ENCODE measurements around the gene TRRAP.

The TRRAP gene

DNA sequence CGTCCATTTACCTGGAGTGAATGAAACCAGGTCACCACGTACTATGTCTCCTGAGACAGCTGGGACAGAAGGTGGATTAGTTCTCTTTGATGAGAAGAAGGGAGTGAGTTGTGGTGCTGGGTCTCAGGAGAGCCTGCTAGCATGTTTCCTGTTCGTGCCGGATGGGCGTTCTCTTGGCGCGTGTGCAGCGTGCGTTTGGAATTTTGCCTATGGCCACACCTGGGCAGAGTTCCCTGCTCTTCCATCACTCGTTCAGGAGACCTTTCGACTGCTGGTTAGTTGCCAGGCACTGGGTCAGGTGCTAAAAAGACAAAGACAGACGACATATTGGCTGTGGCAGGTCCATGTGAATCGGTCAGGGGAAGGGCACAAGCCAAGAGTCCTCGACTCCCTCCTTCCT is 90.3 kb downstream of the TRRAP start:
- Histone ChIP-seq H3K18ac (ENCODE audit: low read depth in 1 of 2, low read length in 2 of 2) (no peak overlapping the region), H3K4me3 (ENCODE audit: insufficient read depth in 1 of 2, low read depth in 1 of 2, low read length in 2 of 2) (no peak overlapping the region), H4K8ac (ENCODE audit: low read length) (no peak overlapping the region), H3K23ac (ENCODE audit: low read length in 2 of 2) (no peak overlapping the region), H3K9ac (ENCODE audit: low read length) (no peak overlapping the region), H2BK12ac (ENCODE audit: low read length in 2 of 2) (no peak overlapping the region), H3K4me2 (ENCODE audit: low read length, poor library complexity, severe bottlenecking) (no peak overlapping the region), H3K4ac (ENCODE audit: low read depth in 1 of 2, low read length in 2 of 2) (no peak overlapping the region), H4K91ac (ENCODE audit: low read length) (no peak overlapping the region), H3K14ac (ENCODE audit: low read length in 2 of 2) (no peak overlapping the region), H3K4me1 (ENCODE audit: control insufficient read depth, insufficient read depth, low read depth, low read length) (no peaks in the 10 kb centered on the region), H3K79me1 (replicated peaks; ENCODE audit: low read length, poor library complexity, severe bottlenecking) (peaks cover 39% of the 10 kb centered on the region), H3K27me3 (ENCODE audit: control insufficient read depth in 1 of 2, insufficient read depth in 1 of 2, low read length in 2 of 2) (no peaks in the 10 kb centered on the region), H2BK5ac (ENCODE audit: low read depth, low read length, poor library complexity, severe bottlenecking) (no peak overlapping the region), H2BK15ac (ENCODE audit: low read depth, poor library complexity, severe bottlenecking) (no peak overlapping the region), H2BK120ac (ENCODE audit: low read depth, low read length) (no peak overlapping the region), H3K27ac (ENCODE audit: low read length, poor library complexity, severe bottlenecking) (no peak overlapping the region), H3K36me3 (ENCODE audit: control insufficient read depth in 1 of 2, insufficient read depth in 2 of 2, low read depth in 1 of 2, low read length in 2 of 2) (peaks cover 72 to 94% of the 10 kb centered on the region in 2 experiments), H2AFZ (ENCODE audit: low read depth, low read length) (no peak overlapping the region), H2AK5ac (ENCODE audit: low read length, severe bottlenecking) (no peak overlapping the region), H3K9me3 (ENCODE audit: control insufficient read depth, low read length) (no peaks in the 10 kb centered on the region)
- DNase-seq, result no peak
- 97% methylated on average over 14 of the region's 14 CpGs for WGBS

DNA sequence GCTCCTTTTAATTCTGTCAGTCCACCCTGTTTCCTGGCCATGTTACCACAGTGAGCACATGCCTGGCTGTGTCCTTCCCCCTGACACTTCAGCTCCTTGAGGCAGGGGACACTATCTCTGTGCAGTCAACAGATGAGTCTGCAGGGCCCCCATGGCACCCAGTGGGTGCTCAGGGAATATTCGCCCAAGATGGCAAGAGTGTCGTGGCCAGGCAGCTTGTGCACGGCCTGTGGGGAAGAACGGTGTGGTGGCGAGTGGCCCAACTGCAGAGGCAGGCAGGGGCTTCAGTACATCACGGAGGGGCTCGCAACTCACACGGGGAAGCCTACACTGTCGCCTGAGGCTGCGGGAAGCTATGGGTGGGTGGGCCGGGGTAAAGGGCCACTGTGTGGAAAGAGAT is 91.1 kb downstream of the TRRAP start:
- Histone ChIP-seq H3K4me3 (ENCODE audit: insufficient read depth in 1 of 2, low read depth in 1 of 2, low read length in 2 of 2) (no peak overlapping the region), H3K18ac (ENCODE audit: low read depth in 1 of 2, low read length in 2 of 2) (no peak overlapping the region), H2AFZ (ENCODE audit: low read depth, low read length) (no peak overlapping the region), H4K8ac (ENCODE audit: low read length) (no peak overlapping the region), H3K4me2 (ENCODE audit: low read length, poor library complexity, severe bottlenecking) (no peak overlapping the region), H3K9me3 (ENCODE audit: control insufficient read depth, low read length) (no peaks in the 10 kb centered on the region), H3K4me1 (ENCODE audit: control insufficient read depth, insufficient read depth, low read depth, low read length) (no peaks in the 10 kb centered on the region), H3K4ac (ENCODE audit: low read depth in 1 of 2, low read length in 2 of 2) (no peak overlapping the region), H2BK15ac (ENCODE audit: low read depth, poor library complexity, severe bottlenecking) (no peak overlapping the region), H3K36me3 (ENCODE audit: control insufficient read depth in 1 of 2, insufficient read depth in 2 of 2, low read depth in 1 of 2, low read length in 2 of 2) (peaks cover 79 to 97% of the 10 kb centered on the region in 2 experiments), H2BK12ac (ENCODE audit: low read length in 2 of 2) (no peak overlapping the region), H4K91ac (ENCODE audit: low read length) (no peak overlapping the region), H3K14ac (ENCODE audit: low read length in 2 of 2) (no peak overlapping the region), H3K23ac (ENCODE audit: low read length in 2 of 2) (no peak overlapping the region), H2BK5ac (ENCODE audit: low read depth, low read length, poor library complexity, severe bottlenecking) (no peak overlapping the region), H3K9ac (ENCODE audit: low read length) (no peak overlapping the region), H3K27ac (ENCODE audit: low read length, poor library complexity, severe bottlenecking) (no peak overlapping the region), H2AK5ac (ENCODE audit: low read length, severe bottlenecking) (no peak overlapping the region), H2BK120ac (ENCODE audit: low read depth, low read length) (no peak overlapping the region), H3K27me3 (ENCODE audit: control insufficient read depth in 1 of 2, insufficient read depth in 1 of 2, low read length in 2 of 2) (no peaks in the 10 kb centered on the region), H3K79me1 (replicated peaks; ENCODE audit: low read length, poor library complexity, severe bottlenecking) (peaks cover 46% of the 10 kb centered on the region)
- 96% methylated on average over 11 of the region's 11 CpGs for WGBS
- no peak for DNase-seq

DNA sequence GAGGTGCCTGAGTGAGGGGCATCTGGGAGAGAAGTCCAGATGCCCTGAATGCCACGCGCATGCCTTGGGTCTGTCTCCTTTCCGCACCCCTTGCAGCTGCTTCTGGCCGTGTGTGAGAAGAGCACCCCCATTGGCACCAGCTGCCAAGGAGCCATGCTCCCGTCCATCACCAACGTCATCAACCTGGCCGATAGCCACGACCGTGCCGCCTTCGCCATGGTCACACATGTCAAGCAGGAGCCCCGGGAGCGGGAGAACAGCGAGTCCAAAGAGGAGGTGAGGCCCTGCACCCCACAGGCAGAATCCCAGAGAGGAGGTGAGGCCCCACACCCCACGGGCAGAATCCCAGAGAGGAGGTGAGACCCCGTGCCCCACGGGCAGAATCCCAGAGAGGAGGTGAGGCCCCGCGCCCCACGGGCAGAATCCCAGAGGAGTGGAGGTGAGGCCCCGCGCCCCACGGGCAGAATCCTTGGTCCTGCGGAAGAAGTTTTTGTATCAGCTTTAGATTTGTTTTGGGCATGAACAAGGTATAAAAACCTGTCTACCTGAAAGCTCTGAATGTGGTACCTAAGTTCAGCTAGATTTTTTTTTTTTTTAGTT is 91.8 kb downstream of the TRRAP start:
- no peak overlapping the region for H3K4me2 ChIP-seq (ENCODE audit: low read length, poor library complexity, severe bottlenecking)
- H2BK120ac ChIP-seq (ENCODE audit: low read depth, low read length), result no peak overlapping the region
- peaks cover 76 to 97% of the 10 kb centered on the region in 2 experiments for H3K36me3 ChIP-seq (ENCODE audit: control insufficient read depth in 1 of 2, insufficient read depth in 2 of 2, low read depth in 1 of 2, low read length in 2 of 2)
- H4K8ac ChIP-seq (ENCODE audit: low read length), result no peak overlapping the region
- no peak overlapping the region for H3K18ac ChIP-seq (ENCODE audit: low read depth in 1 of 2, low read length in 2 of 2)
- DNase-seq, result no peak
- H3K4ac ChIP-seq (ENCODE audit: low read depth in 1 of 2, low read length in 2 of 2), result no peak overlapping the region
- no peaks in the 10 kb centered on the region for H3K4me1 ChIP-seq (ENCODE audit: control insufficient read depth, insufficient read depth, low read depth, low read length)
- no peak overlapping the region for H2BK15ac ChIP-seq (ENCODE audit: low read depth, poor library complexity, severe bottlenecking)
- 97% methylated on average over 24 of the region's 24 CpGs for WGBS
- H3K4me3 ChIP-seq (ENCODE audit: insufficient read depth in 1 of 2, low read depth in 1 of 2, low read length in 2 of 2), result no peak overlapping the region
- no peak overlapping the region for H2BK12ac ChIP-seq (ENCODE audit: low read length in 2 of 2)
- H4K91ac ChIP-seq (ENCODE audit: low read length), result no peak overlapping the region
- no peak overlapping the region for H3K9ac ChIP-seq (ENCODE audit: low read length)
- no peaks in the 10 kb centered on the region for H3K9me3 ChIP-seq (ENCODE audit: control insufficient read depth, low read length)
- no peak overlapping the region for H2BK5ac ChIP-seq (ENCODE audit: low read depth, low read length, poor library complexity, severe bottlenecking)
- no peak overlapping the region for H2AK5ac ChIP-seq (ENCODE audit: low read length, severe bottlenecking)
- no peak overlapping the region for H2AFZ ChIP-seq (ENCODE audit: low read depth, low read length)
- H3K79me1 ChIP-seq (replicated peaks; ENCODE audit: low read length, poor library complexity, severe bottlenecking), result peaks cover 46% of the 10 kb centered on the region
- H3K27me3 ChIP-seq (ENCODE audit: control insufficient read depth in 1 of 2, insufficient read depth in 1 of 2, low read length in 2 of 2), result no peaks in the 10 kb centered on the region
- H3K27ac ChIP-seq (ENCODE audit: low read length, poor library complexity, severe bottlenecking), result no peak overlapping the region
- no peak overlapping the region for H3K23ac ChIP-seq (ENCODE audit: low read length in 2 of 2)
- H3K14ac ChIP-seq (ENCODE audit: low read length in 2 of 2), result no peak overlapping the region

DNA sequence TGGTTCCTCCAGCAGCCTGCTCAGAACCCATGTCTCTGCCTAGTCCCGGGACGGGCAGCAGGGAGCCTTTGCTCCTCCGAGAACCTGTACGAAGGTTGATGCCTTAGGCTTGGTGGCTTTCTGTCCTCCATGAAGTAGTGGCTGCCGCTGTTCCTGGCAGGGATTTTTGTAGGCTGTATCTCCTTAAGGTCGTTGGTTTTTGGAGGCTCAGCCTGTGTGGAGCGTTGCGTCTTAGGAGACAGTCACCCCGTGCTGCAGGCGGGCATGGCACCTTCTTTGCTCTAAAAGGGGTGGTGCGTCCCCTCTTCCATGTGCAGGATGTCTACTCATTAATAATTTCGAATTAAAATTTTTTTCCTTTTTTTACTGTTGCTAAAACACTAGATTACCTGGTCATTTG is 92.5 kb downstream of the TRRAP start:
- H3K27me3 ChIP-seq (ENCODE audit: control insufficient read depth in 1 of 2, insufficient read depth in 1 of 2, low read length in 2 of 2), result no peaks in the 10 kb centered on the region
- H3K36me3 ChIP-seq (ENCODE audit: control insufficient read depth in 1 of 2, insufficient read depth in 2 of 2, low read depth in 1 of 2, low read length in 2 of 2), result peaks cover 75 to 97% of the 10 kb centered on the region in 2 experiments
- DNase-seq, result no peak
- H3K18ac ChIP-seq (ENCODE audit: low read depth in 1 of 2, low read length in 2 of 2), result no peak overlapping the region
- no peak overlapping the region for H2BK5ac ChIP-seq (ENCODE audit: low read depth, low read length, poor library complexity, severe bottlenecking)
- no peak overlapping the region for H4K91ac ChIP-seq (ENCODE audit: low read length)
- WGBS, result 98% methylated on average over 12 of the region's 12 CpGs
- H3K9me3 ChIP-seq (ENCODE audit: control insufficient read depth, low read length), result no peaks in the 10 kb centered on the region
- no peak overlapping the region for H4K8ac ChIP-seq (ENCODE audit: low read length)
- no peak overlapping the region for H3K9ac ChIP-seq (ENCODE audit: low read length)
- H3K4me1 ChIP-seq (ENCODE audit: control insufficient read depth, insufficient read depth, low read depth, low read length), result no peaks in the 10 kb centered on the region
- no peak overlapping the region for H2BK12ac ChIP-seq (ENCODE audit: low read length in 2 of 2)
- no peak overlapping the region for H2BK120ac ChIP-seq (ENCODE audit: low read depth, low read length)
- no peak overlapping the region for H2BK15ac ChIP-seq (ENCODE audit: low read depth, poor library complexity, severe bottlenecking)
- H3K23ac ChIP-seq (ENCODE audit: low read length in 2 of 2), result no peak overlapping the region
- no peak overlapping the region for H3K27ac ChIP-seq (ENCODE audit: low read length, poor library complexity, severe bottlenecking)
- no peak overlapping the region for H3K4ac ChIP-seq (ENCODE audit: low read depth in 1 of 2, low read length in 2 of 2)
- H3K79me1 ChIP-seq (replicated peaks; ENCODE audit: low read length, poor library complexity, severe bottlenecking), result peaks cover 45% of the 10 kb centered on the region
- H2AK5ac ChIP-seq (ENCODE audit: low read length, severe bottlenecking), result no peak overlapping the region
- H3K14ac ChIP-seq (ENCODE audit: low read length in 2 of 2), result no peak overlapping the region
- no peak overlapping the region for H3K4me3 ChIP-seq (ENCODE audit: insufficient read depth in 1 of 2, low read depth in 1 of 2, low read length in 2 of 2)
- no peak overlapping the region for H3K4me2 ChIP-seq (ENCODE audit: low read length, poor library complexity, severe bottlenecking)
- H2AFZ ChIP-seq (ENCODE audit: low read depth, low read length), result no peak overlapping the region
